ENCODE results near the gene TWSG1. TPM values are rescaled to one million over a fixed set of nuclear protein-coding genes. Genes with fewer than 3 reads are reported as not detected.

The TWSG1 gene
- total and polyA plus RNA-seq, 10 of the 15 experiments (the other 5 are each of a cell fraction or from before 2014, with no cell fraction given): 11.1 to 45.1 (median 27.7) TPM

DNA sequence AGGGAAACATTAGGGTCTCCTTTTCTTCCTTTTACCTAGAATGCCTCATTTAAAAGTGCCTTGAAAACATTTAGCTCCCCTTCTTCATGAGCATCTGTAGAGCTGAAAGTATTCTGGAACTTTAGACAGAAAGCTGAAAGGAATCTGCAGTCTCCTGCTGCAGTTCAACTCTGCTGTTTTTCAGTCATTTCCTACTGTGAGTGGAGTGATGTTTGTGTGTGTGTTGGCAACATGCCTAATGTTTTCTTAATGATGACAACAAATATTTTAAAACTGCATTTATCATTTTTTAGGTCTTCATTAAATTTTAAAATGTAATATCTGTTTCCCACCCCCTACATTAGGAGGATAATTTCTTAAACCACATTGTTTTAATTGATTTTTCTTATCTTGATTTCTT lies 66.6 kb downstream of the TWSG1 start:
- Histone ChIP-seq H3K4me3 (no peak overlapping the region), H3K9ac (ENCODE audit: control insufficient read depth, insufficient read depth, low read length) (no peak overlapping the region), H3K79me2 (ENCODE audit: control insufficient read depth, insufficient read depth, low read length) (no peaks in the 10 kb centered on the region), H3K9me3 (replicated peaks; ENCODE audit: control insufficient read depth, insufficient read depth, low read length) (peaks cover 2% of the 10 kb centered on the region; the same call in 2 of the 3 replicates), H3K4me1 (ENCODE audit: control insufficient read depth, insufficient read depth, low read length) (no peaks in the 10 kb centered on the region), H4K20me1 (ENCODE audit: control insufficient read depth, insufficient read depth) (no peaks in the 10 kb centered on the region), H3K27ac (ENCODE audit: control insufficient read depth, insufficient read depth) (no peak overlapping the region), H3K36me3 (ENCODE audit: control insufficient read depth in 2 of 2, insufficient read depth in 2 of 2, low read length in 1 of 2) (peaks cover 0 to 6% of the 10 kb centered on the region in 2 experiments; a peak in 1 of 4 replicates), H3K27me3 (replicated peaks in 1 of 2; ENCODE audit: control insufficient read depth in 2 of 2, insufficient read depth in 2 of 2, low read length in 1 of 2) (no peaks in the 10 kb centered on the region), H2AFZ (ENCODE audit: control insufficient read depth, low read depth, low read length) (no peak overlapping the region), H3K4me2 (ENCODE audit: control insufficient read depth, insufficient read depth) (no peak overlapping the region)
- RAD21 ChIA-PET (ENCODE audit: unreplicated experiment): no interaction called here
- in situ Hi-C loops (cut with MboI): no loop called here
- POLR2A ChIA-PET: no interaction called here
- CTCF ChIA-PET: no interaction called here
- no peak for FAIRE-seq
- no TSS peak for BruUV-seq (replicated peaks)
- intact Hi-C loops (cut with micrococcal nuclease; ENCODE audit: unreplicated experiment): no loop called here
- ATAC-seq: no peak
- SMC1A ChIA-PET (ENCODE audit: uncharacterized antibody, unreplicated experiment): interaction anchor here (0.6 to 1.3 kb wide), 2 partner anchors 17 to 80 kb away, joined by 3 read pairs; no protein-coding TSS in a partner anchor
- DNase-seq (ENCODE audit: low read depth, low spot score): no peak
- no peak for TF ChIP-seq ATF2 (IDR thresholded peaks at IDR 0.05; ENCODE audit: low read length)
- no peak for TF ChIP-seq CHD2 (IDR thresholded peaks at IDR 0.05; ENCODE audit: borderline replicate concordance, low read depth, low read length)
- no peak for TF ChIP-seq POLR2AphosphoS2 (IDR thresholded peaks at IDR 0.05; ENCODE audit: low read depth, low read length)
- TF ChIP-seq ZSCAN29 (IDR thresholded peaks at IDR 0.05): no peak
- TF ChIP-seq JUNB (IDR thresholded peaks at IDR 0.05): no peak
- TF ChIP-seq SMAD5 (IDR thresholded peaks at IDR 0.05; ENCODE audit: low read depth): no peak
- TF ChIP-seq ETV6 (conservative IDR thresholded peaks at IDR 0.05 in 1 of 2, IDR thresholded peaks at IDR 0.05 in 1 of 2; ENCODE audit: borderline replicate concordance in 1 of 2, low read depth in 1 of 2): no peak
- TF ChIP-seq KDM1A (IDR thresholded peaks at IDR 0.05; ENCODE audit: borderline replicate concordance): no peak
- TF ChIP-seq ZNF274 (IDR thresholded peaks at IDR 0.05; ENCODE audit: insufficient read depth, insufficient read length): no peak
- TF ChIP-seq, protein P1, sequence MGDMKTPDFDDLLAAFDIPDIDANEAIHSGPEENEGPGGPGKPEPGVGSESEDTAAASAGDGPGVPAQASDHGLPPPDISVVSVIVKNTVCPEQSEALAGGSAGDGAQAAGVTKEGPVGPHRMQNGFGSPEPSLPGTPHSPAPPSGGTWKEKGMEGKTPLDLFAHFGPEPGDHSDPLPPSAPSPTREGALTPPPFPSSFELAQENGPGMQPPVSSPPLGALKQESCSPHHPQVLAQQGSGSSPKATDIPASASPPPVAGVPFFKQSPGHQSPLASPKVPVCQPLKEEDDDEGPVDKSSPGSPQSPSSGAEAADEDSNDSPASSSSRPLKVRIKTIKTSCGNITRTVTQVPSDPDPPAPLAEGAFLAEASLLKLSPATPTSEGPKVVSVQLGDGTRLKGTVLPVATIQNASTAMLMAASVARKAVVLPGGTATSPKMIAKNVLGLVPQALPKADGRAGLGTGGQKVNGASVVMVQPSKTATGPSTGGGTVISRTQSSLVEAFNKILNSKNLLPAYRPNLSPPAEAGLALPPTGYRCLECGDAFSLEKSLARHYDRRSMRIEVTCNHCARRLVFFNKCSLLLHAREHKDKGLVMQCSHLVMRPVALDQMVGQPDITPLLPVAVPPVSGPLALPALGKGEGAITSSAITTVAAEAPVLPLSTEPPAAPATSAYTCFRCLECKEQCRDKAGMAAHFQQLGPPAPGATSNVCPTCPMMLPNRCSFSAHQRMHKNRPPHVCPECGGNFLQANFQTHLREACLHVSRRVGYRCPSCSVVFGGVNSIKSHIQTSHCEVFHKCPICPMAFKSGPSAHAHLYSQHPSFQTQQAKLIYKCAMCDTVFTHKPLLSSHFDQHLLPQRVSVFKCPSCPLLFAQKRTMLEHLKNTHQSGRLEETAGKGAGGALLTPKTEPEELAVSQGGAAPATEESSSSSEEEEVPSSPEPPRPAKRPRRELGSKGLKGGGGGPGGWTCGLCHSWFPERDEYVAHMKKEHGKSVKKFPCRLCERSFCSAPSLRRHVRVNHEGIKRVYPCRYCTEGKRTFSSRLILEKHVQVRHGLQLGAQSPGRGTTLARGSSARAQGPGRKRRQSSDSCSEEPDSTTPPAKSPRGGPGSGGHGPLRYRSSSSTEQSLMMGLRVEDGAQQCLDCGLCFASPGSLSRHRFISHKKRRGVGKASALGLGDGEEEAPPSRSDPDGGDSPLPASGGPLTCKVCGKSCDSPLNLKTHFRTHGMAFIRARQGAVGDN (IDR thresholded peaks at IDR 0.05): no peak
- no peak for TF ChIP-seq SMAD1 (IDR thresholded peaks at IDR 0.05; ENCODE audit: low read depth, partially characterized antibody)
- no peak for TF ChIP-seq NFIC (IDR thresholded peaks at IDR 0.05; ENCODE audit: low read depth, low read length)
- no peak for TF ChIP-seq NR2C2 (IDR thresholded peaks at IDR 0.05; ENCODE audit: borderline replicate concordance, control insufficient read depth, insufficient read length, low read depth)
